Umbilical cord (tissue), 2 donors: Measurements from ENCODE around the gene SH3BP5L. TPM values are rescaled to one million over a fixed set of nuclear protein-coding genes. Genes with fewer than 3 reads are reported as not detected.

Source experiments
- DNase-seq: peaks from one replicate; pipeline ENCODE4 v3.0.0-alpha.2; 2015; ENCODE audit warnings: low spot score
- total RNA-seq: library from RNA; depleted of rRNA; stranded (reverse); fragments of >200 nt; gene quantifications from one replicate; pipeline ENCODE4 v1.2.3, GENCODE V29; 2014; ENCODE audit warnings: low replicate concordance; ENCODE audit not compliant: insufficient read depth

Gene SH3BP5L
- total RNA-seq: 14.0 TPM

- DNase-seq: peak; percentile 99
Measured at GRCh38 chr1:248825909-248826760, at the start of gene SH3BP5L. Gene SH3BP5L, minus strand, starts transcription at chr1:248825915. Its CDS starts 980 bp downstream, at chr1:248824935.

DNA sequence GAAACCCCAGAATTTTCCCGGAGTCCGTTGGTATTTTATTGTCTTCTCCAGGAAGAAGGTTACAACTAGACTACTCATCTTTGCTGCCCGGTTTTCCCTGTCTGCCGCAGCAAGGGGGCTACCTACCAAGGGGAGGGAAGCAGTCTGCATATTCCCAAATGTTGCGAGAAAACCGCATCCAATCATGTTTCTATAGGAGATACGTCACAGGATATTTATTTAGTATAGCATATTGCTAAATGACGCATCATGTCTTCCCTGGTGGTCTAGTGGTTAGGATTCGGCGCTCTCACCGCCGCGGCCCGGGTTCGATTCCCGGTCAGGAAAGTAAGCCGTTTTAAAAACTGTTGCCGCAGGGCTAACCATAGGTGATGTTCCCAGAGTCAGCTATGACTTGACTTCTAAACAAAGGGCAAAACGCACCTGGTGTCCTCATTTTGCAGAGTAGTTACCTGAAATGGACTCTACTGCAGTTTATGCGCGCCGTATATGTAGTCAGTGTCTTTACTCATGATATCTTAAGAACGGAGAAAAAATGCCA lies 48.3 kb upstream of the SH3BP5L start:
- DNase-seq: peak; percentile 97

GRCh38 chr1:248873409-248873992 lies 47.8 kb upstream of the SH3BP5L start:
- peak; percentile 99 for DNase-seq

DNA sequence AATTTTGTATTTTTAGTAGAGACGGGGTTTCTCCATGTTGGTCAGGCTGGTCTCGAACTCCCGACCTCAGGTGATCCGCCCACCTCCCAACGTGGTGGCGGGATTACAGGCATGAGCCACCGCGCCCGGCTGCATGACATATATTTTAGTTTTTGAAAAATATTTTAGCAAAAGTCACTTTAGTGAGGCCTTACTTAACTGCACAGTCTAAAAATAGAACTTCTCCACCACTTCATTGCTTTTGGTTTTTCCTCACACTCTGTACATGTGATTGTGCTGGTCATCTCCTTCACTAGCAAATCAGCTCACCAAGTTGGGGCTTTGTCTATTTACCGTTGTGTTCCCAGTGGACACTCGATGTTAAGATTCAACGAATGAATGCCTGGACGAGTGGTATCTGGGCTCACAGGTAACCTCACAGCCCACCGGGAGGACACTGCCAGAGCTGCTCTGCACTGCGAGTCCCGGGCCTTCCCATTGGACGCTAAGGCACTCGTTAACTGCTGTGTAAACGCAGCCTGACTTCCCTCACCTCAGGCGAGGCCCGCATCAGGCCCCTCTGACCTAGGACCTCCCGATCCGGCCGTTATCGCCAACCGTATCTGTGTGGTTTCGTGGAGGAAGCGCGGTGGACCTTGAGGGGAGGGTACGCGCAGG lies 47.2 kb upstream of the SH3BP5L start:
- DNase-seq: peak; percentile 83

- no peak for DNase-seq
Measured at GRCh38 chr1:248871837-248872401, 46.2 kb upstream of the SH3BP5L start.

DNA sequence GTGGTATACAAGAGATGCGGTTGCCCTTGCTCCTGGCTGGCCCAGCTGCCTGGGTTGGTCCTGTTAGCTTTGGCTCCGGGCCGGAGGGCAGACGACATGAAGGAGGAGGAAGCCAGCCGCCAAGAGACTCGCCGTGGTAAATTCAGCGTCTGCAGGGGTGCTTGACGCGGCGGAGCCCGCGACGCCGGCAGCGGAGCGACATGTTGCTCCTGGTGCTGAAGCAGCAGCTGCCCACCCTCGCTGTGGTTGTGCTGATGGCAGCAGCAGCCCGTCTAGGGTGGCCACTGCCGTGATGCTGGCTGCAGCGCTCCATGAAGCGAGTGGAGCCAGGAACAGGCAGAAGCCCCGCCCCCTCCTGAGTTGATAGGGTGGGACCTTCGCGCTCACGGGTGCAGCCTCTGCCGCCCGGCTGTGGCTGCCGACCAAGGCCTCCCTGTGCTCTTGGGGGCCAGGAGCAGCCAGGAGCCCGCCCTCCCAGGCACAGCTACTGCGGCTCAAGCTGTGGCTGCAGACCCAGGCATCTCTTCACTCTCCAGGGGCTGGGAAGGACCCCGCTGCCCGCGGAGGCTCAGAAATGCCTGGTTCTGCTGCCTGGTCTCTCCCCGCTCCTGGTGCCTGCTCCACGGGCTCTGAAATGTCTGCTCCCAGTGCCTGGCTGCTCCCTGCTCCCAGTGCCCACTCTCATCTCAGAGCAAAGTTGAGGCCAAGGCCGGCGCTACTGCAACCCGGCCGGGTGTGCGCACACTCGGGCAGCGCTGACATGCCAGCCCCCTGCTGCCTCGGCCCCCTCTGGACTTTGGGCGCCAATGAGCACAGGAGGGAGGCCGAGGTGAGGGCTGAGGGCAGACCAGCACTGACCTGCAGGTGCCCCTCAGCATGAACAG lies 37.5 kb upstream of the SH3BP5L start:
- DNase-seq: peak; percentile 92

DNA sequence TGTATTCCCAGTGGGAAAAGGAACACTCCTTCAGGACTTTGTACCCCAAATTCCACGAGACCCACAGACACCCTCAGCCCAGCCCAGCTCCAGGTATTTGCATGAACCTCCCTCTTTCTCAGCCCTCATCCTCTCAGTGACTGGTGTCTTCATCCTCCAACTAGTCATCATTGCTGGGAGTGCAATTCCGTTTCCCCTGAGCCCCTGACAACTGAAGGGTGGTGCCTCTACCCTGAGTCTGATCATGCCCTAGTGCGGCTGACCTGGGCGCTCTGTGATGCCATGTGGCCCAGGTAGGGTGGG lies 36.9 kb upstream of the SH3BP5L start:
- DNase-seq: no peak

DNA sequence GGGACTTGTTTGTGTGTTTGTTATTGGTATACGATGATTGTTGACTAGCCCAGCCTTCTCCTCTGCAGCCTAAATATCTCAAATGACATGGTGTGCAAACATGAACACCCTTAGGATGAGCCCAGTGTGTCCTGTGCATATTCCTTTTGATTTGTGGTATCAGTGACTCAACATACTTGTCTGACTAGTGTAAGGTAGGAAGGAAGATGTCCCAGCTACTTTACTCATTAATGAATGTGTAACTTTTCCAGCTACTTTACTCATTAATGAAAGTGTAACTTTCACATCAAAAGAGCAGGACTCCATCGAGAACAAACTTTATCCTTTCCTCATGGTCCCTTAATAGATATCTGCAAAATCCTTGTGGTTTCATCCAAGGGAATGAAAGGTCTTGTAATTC lies 35.9 kb upstream of the SH3BP5L start:
- DNase-seq: no peak

DNA sequence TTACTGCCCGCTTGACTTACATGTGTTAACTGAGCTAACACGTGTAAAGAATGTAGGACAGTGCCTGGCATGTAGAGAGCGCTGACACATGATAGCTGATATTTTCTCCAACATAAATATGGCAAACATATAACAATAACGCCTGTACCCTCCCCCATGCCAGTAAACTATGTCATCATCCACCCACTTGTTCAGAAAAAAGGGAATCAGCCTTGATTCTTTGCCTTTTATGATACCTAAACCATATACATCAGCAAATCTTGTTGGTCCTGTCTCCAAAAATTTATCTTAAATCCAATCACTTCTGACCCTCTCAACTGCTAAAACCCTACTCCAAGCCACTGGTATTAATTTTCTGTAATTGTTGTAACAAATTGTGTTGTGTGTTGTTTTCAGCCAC lies 34.3 kb upstream of the SH3BP5L start:
- no peak for DNase-seq

- peak; percentile 98 for DNase-seq
Measured at GRCh38 chr1:248858891-248859889, 33.5 kb upstream of the SH3BP5L start, which contains the start of gene ZNF692. Gene ZNF692, minus strand, starts transcription at chr1:248859085. Its CDS starts 776 bp downstream, at chr1:248858309.

- DNase-seq: peak; percentile 47
Measured at GRCh38 chr1:248858096-248858890, 32.6 kb upstream of the SH3BP5L start.

DNA sequence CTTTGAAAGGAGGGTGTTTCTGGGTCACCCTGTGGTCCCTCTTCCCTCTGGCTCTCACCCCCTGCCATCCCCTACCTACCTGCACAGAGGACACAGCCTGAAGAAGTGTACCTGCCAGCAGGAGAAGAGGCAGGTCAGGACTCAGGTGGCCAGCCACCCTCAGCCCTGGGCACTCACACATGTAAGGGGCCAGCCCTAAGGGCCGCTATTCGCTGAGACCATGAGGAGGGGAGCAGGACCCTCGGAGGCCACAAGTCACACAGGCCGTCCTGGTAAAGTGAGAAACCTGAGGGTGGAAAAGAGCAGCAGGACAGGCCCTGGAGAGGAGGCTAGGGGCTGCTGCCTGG lies 32.0 kb upstream of the SH3BP5L start:
- DNase-seq: no peak

DNA sequence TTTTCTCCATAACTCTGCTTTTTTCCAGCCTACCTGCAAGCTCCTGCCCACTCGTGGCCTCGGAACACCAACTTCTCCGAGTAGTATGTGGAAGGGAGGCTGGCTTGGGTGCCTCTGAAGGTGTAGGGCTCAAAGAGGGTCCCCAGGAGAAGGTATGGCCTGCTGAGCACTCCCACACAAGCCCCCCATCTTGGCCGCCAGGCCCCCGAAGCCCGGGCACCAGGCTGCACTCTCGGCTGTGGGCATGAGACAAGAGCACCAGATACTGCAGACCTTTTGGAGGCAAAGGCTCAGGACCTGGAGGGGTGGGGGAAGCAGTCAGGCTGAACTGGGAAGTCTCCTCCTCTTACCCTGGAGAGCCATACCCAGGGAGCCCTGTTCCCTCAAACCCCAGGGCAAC lies 31.5 kb upstream of the SH3BP5L start:
- no peak for DNase-seq

DNA sequence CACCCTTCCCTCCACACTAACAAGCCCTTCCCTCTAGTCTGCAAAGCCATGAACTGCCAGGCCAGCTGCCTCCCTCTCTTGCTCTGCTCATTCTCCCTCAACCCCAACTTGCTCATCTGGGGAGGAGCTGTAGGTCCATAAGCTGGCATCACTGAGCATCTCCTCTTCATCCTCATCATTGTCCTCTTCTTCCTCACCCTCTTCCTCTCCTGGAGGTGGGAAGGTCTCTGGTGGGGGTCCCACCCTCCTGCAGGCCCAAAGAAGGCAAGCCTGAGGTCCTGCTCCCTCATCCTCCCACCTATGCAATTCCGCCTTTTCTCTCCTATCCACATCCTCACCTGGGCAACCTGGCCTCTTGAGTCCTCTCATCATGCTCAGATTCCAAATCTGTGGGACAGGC lies 30.5 kb upstream of the SH3BP5L start:
- no peak for DNase-seq

DNA sequence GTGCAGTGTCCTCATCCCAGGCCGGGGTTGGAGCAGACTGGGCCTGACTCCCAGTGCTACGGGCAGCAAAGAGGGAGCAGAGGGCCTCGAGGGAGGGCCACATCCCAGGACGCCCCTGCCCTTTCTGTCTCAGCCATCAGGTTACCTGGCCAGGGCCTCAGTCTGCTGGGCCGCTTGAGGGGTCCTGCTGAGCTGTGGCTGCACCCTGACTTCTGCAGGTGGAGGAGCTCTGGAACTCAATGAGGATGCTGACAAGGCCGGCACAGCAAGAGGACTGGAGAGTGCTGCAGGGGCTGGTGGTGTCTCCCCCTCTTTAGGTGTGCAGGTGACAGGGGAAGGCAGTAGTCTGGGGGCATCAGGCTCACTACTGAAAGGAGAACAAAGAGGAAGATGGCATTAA lies 29.9 kb upstream of the SH3BP5L start:
- no peak for DNase-seq

GRCh38 chr1:248853663-248854375 lies 28.1 kb upstream of the SH3BP5L start:
- no peak for DNase-seq

GRCh38 chr1:248852481-248853405 lies 27.0 kb upstream of the SH3BP5L start:
- no peak for DNase-seq
